ENCODE results near the gene IDH3A.
"Not testable (repeated sequence)": the region's sequence is repeated elsewhere in the genome, so short reads cannot be mapped to it uniquely, and the experiment has no call there.

IDH3A gene

GRCh38 chr15:78142332-78142731 is 6.8 kb upstream of the IDH3A start:
- Mint-ChIP-seq H3K9me3 (no peaks in the 10 kb centered on the region), H3K4me3 (no peak overlapping the region), H3K27me3 (ENCODE audit: low read depth) (peaks cover 4% of the 10 kb centered on the region), H3K36me3 (ENCODE audit: low read depth) (no peaks in the 10 kb centered on the region), H3K4me1 (peaks cover 3% of the 10 kb centered on the region), H3K27ac (no peak overlapping the region)
- TF ChIP-seq, protein P1, sequence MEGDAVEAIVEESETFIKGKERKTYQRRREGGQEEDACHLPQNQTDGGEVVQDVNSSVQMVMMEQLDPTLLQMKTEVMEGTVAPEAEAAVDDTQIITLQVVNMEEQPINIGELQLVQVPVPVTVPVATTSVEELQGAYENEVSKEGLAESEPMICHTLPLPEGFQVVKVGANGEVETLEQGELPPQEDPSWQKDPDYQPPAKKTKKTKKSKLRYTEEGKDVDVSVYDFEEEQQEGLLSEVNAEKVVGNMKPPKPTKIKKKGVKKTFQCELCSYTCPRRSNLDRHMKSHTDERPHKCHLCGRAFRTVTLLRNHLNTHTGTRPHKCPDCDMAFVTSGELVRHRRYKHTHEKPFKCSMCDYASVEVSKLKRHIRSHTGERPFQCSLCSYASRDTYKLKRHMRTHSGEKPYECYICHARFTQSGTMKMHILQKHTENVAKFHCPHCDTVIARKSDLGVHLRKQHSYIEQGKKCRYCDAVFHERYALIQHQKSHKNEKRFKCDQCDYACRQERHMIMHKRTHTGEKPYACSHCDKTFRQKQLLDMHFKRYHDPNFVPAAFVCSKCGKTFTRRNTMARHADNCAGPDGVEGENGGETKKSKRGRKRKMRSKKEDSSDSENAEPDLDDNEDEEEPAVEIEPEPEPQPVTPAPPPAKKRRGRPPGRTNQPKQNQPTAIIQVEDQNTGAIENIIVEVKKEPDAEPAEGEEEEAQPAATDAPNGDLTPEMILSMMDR (IDR thresholded peaks at IDR 0.05; ENCODE audit: unreplicated experiment in 3 of 3), result no peak

DNA sequence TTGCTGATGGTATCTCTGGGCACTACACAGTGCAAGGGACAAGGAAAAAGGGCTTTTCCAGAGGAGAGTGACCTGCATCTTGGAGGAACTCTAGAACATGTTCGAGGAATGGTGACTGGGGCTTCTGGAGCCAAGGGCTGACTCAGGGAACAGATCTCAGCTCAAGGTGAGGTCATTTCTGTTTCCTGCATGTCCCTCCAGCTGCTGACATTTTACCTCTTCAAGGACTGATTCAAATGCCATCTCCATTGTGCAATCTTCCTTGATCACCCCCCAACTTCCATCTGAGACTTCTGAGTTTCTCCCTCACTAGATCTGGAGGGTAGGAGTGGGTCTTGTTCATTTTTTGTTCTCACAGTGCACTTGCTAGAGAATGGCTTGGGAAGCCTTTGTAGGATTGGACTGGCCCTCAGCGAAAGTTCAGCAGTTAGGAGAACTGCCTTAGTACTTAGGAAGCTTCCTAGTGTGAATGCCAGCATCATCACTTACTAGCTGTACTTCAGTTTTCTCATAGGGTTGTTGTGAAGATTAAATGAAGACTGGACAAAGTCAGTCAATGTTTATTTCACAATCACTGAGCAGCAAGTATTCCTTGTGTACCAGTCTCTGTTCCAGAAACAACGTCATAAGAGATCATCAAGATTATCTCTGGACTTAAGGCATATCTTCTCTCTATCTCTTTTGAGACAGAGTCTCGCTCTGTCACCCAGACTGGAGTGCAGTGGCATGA is 2.6 kb upstream of the IDH3A start:
- TF ChIP-seq, protein P1 (IDR thresholded peaks at IDR 0.05; ENCODE audit: unreplicated experiment in 3 of 3), result no peak
- Mint-ChIP-seq H3K27me3 (ENCODE audit: low read depth) (no peaks in the 10 kb centered on the region), H3K27ac (no peak overlapping the region), H3K36me3 (ENCODE audit: low read depth) (no peaks in the 10 kb centered on the region), H3K4me3 (peak overlapping the region; percentile 71 to 94 (median 78)), H3K4me1 (peaks cover 13% of the 10 kb centered on the region), H3K9me3 (no peaks in the 10 kb centered on the region)

GRCh38 chr15:78147566-78147965 is 1.6 kb upstream of the IDH3A start:
- Mint-ChIP-seq H3K27me3 (ENCODE audit: low read depth) (no peaks in the 10 kb centered on the region), H3K9me3 (no peaks in the 10 kb centered on the region), H3K36me3 (ENCODE audit: low read depth) (no peaks in the 10 kb centered on the region), H3K4me1 (peaks cover 13% of the 10 kb centered on the region), H3K27ac (peak overlapping the region in 2 of 3 experiments; percentile 29 to 43), H3K4me3 (peak overlapping the region; percentile 71 to 94 (median 78))
- TF ChIP-seq, protein P1 (IDR thresholded peaks at IDR 0.05; ENCODE audit: unreplicated experiment in 3 of 3), result no peak

DNA sequence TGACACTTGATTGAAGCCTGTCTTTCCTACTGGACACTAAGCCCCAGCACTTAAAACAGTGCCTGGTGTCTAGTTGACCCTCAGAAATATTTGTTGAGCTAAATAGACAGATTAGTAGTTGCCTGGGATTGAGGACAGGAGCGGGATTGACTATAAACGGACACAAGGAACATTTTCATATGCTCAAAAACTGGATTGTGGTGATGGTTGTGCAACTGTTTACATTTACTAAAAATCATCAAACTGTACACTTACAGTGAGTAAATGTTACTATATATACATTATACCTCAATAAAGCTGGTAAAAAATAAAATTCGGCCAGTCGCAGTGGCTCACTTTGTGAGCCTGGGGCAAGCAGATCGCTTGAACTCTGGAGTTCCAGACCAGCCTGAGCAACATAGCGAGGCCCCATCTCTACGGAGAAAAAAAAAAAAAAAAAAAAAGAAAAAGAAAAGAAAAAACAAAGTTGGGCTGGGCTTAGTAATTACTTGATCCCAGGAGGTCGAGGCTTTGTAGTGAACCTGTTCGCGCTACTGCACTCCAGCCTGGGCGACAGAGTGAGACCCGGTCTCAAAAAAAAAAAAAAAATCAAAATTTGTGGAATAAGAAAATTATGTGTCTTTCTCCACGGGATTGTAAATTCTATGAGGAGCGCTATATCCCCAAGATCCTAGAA is 632 bp upstream of the IDH3A start:
- Mint-ChIP-seq H3K36me3 (ENCODE audit: low read depth) (no peaks in the 10 kb centered on the region), H3K4me1 (peaks cover 13% of the 10 kb centered on the region), H3K9me3 (no peaks in the 10 kb centered on the region), H3K27me3 (ENCODE audit: low read depth) (no peaks in the 10 kb centered on the region), H3K27ac (peak overlapping the region; percentile 69 to 87 (median 87)), H3K4me3 (peak overlapping the region; percentile 94 to 95 (median 94))
- TF ChIP-seq, protein P1 (IDR thresholded peaks at IDR 0.05; ENCODE audit: unreplicated experiment in 3 of 3), result no peak

DNA sequence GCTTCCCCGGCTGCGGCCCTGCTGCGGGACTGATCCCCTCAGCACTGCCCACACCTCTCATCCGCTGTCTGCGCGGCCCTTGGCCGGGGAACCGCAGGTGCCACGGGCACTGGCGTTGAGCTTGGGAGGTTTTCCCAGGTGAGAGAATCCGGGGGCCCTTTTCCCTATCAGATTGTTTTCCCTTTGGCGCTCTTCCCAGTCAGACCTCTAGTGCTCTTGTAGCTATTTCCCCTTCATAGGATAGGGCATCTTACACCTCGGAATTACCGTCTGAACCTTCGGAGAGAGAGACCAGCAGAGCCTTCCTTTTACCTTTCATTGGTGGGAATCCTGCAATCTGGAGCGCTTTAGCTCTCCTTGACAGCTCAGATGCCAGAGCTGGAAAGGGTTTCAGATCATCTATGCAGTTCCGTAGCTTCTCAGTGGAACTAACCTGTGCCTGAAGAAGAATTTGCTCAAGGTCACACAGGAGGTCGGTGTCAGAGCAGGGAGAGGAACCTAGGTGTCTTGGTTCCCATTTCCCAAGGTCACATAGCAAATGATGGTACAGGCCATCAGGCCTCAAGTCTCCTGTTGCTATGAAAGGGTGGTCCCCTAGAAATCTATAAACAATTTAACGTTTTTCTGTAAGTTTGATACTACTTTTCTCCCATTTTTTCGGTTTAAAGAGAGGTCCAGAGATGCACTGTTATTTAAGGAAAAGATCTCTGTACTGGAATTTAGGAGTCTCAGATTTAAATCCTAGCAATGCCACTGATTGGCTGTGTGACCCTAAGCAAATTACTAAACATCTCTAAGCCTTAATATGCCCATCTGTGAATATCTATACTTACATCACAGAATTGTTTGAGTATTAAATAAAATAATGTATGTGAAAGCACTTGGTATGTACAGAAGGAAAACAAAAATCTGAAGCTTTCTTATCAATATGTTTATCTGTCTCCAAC is 916 bp downstream of the IDH3A start:
- Mint-ChIP-seq H3K36me3 (ENCODE audit: low read depth) (no peaks in the 10 kb centered on the region), H3K27ac (peak overlapping the region in 2 of 3 experiments; percentile 62 to 75), H3K9me3 (no peaks in the 10 kb centered on the region), H3K4me3 (peak overlapping the region; percentile 86 to 96 (median 92)), H3K27me3 (ENCODE audit: low read depth) (no peaks in the 10 kb centered on the region), H3K4me1 (peaks cover 13% of the 10 kb centered on the region)
- TF ChIP-seq, protein P1 (IDR thresholded peaks at IDR 0.05; ENCODE audit: unreplicated experiment in 3 of 3), result no peak

GRCh38 chr15:78151075-78151474 is 1.9 kb downstream of the IDH3A start:
- H3K27me3 Mint-ChIP-seq (ENCODE audit: low read depth); H3K27ac Mint-ChIP-seq; H3K36me3 Mint-ChIP-seq (ENCODE audit: low read depth); H3K9me3 Mint-ChIP-seq: not testable (repeated sequence)
- H3K4me1 Mint-ChIP-seq, result peaks cover 13% of the 10 kb centered on the region
- H3K4me3 Mint-ChIP-seq, result peak overlapping the region; percentile 86 to 96 (median 92)
